Measurements from ENCODE around the gene TRPM1.
"Not testable (repeated sequence)": the region's sequence is repeated elsewhere in the genome, so short reads cannot be mapped to it uniquely, and the experiment has no call there.

TRPM1 gene

GRCh38 chr15:31125061-31125460 lies 23.5 kb upstream of the TRPM1 start:
- DNase-seq (ENCODE audit: low read depth in 2 of 2) = no peak

- DNase-seq (ENCODE audit: low read depth in 2 of 2) = no peak
Observed at GRCh38 chr15:31116423-31117030, 15.0 kb upstream of the TRPM1 start.

DNA sequence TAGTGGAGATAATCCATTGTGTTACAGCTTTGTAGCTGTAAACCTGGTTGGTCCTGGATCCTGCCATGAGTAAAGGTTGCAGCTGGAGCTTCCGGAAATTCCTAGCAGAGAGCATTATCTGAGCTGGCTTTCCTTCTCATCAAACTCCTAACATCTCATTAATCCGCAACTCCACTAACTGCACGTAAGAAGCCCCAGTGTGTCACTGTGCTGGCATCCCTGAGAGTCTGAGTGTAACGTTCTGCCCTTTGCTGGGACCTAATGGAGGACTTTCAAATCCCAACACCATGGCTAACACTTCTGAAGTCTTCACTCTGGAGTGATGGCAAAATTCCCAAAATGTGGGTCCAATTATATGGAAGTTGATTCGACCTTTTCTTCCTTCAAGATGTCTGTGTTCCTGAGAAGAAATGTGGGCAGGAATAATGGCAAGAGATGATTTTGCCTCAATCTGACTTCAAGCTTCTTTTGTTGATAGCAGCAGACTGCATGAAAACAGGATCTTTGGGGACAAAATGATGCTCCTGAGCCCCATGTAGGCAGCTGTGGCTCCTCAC lies 9.6 kb upstream of the TRPM1 start:
- DNase-seq (ENCODE audit: low read depth in 2 of 2) = no peak

GRCh38 chr15:31108836-31109235 lies 7.3 kb upstream of the TRPM1 start:
- DNase-seq (ENCODE audit: low read depth in 2 of 2) = no peak

DNA sequence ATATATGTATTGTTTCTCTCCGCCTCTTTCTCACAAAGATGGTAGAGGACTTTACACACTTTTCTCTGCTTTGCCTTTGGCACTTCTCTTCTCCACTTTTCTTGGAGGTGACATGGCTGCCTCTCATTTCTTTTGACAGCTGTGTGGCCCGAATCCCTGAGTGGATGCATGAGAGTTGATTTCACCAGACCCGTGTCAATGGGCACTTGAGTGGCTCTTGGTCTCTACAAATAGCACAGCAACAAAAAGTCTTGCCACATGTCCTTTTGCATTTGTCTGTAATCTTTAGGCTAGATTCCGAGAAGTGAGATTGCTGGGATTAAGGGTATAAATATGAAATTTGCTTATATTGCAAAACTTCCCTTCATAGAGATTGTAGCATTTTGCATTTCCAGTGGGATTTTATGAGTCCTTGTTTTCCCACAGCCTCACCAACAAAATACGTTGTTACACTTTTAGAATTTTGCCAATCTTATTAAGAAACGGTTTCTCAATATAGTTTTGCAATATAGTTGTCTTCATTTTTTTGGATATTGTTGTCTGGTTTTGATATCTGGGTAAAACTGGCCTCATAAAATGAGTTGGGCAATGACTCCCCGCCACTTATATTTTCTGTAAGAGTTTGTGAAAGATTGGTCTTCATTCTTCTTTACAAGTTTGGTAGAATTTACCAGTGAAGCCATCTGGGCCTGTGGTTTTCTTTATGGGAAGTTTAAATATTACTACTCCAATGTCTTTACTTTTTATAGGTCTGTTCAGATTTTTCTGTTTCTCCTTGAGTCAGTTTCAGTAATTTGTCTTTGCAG lies 5.2 kb upstream of the TRPM1 start:
- DNase-seq (ENCODE audit: low read depth in 2 of 2) = no peak

- no peak for DNase-seq (ENCODE audit: low read depth in 2 of 2)
Observed at GRCh38 chr15:31104003-31104402, 2.5 kb upstream of the TRPM1 start.

DNA sequence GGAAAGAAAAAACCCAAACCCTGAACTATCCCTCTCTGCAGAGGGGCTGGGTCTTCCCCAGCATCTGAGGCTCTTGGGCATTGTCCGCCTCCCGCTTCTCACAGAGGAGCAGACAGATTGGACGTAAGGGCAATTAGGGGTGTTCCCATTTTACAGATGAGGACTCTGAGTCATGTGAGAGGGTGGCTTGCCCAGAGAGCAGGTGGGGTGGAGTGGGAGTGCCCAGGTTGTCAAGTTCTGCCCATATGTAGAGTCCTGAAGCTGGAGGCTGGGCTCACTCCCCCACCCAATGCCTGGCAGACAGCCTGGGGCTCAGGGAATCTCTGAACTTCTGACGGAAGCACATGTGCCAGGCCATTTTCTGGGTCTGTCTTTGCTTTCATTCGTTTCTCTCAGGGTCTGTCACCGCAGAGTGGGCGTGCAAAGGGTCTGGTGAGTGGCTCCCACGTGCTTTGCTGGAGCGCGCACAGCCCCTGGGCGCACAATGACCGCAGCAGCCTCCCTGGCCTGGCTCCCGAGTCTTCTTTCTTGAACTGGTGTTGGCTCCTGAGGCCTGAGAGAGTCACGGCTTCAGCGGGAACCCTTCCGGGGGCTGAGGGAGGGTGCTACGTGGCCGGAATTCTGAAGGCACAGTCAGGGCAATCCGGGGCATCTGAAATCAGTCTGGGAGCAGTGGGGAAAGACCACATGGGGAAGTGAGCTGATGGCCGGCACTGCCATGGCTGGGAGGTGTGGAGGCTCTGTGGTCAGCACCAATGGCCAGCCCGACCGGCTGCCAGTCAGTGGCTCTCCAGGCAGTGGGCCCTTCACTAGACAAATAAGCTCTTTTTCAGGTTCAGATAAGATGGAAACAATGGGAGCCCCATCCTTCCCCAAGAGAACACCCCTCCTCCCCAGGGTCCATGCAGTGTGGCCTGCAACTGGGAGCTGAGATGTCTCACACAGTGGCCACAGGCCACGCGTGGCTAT lies 1.1 kb upstream of the TRPM1 start:
- no peak for DNase-seq (ENCODE audit: low read depth in 2 of 2)

DNA sequence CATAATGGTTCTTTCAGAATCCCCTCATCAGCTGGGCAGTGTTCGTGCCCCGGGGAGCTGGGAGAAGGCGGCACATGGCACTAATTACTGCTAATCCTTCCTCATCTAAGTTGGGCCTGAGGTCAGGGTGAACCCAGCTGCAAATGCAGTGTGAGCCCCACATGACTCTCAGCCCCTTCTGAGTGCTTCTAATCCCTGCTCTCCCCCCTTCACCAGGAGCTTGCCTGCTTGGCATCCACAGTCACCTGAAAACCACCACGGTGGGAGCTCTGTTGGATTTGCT lies 455 bp upstream of the TRPM1 start:
- DNase-seq (ENCODE audit: low read depth in 2 of 2) = no peak

GRCh38 chr15:31100738-31101137 lies 787 bp downstream of the TRPM1 start:
- DNase-seq (ENCODE audit: low read depth in 2 of 2) = no peak

DNA sequence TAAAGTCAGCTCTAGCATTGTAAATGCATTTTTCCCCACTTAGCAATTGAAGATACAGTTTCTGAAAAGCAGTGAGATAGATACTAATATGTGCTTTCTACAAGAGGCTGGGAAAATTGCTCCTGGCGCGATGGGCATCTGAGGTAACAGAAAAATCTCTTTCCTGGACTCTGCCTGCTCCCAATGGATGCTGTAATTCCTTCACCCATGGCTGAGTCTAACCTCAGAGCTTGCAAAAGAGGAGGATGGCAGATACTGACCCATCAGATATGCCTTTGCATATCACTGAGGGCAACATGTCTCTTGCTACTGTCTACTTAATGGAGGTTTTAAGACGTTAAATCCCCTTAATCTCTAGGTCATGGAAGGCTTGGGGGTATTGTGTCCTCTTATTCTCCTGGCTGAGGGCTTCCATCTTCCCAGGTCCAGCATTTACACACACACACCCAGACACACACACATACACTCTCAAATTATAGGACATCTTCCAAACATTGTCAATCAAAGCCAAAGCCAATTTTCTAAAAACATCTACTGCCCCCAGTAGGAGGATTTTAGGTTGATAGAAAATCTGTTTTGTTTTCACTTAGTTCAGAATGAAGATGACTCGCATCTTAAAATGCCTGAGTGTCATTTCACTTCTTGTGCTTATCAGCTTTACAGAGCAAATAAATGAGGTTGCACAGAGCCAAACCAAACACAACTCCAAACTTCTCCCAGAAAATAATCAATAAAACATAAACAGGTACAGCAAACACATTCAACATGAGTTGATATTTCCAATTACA lies 2.4 kb downstream of the TRPM1 start:
- DNase-seq (ENCODE audit: low read depth in 2 of 2) = no peak

GRCh38 chr15:31098491-31098917 lies 3.0 kb downstream of the TRPM1 start:
- no peak for DNase-seq (ENCODE audit: low read depth in 2 of 2)

- DNase-seq (ENCODE audit: low read depth in 2 of 2) = no peak
Observed at GRCh38 chr15:31096563-31096962, 5.0 kb downstream of the TRPM1 start.

- DNase-seq (ENCODE audit: low read depth in 2 of 2) = no peak
Observed at GRCh38 chr15:31091481-31091880, 10.0 kb downstream of the TRPM1 start.

- DNase-seq (ENCODE audit: low read depth in 2 of 2) = no peak
Observed at GRCh38 chr15:31090766-31091165, 10.8 kb downstream of the TRPM1 start.

DNA sequence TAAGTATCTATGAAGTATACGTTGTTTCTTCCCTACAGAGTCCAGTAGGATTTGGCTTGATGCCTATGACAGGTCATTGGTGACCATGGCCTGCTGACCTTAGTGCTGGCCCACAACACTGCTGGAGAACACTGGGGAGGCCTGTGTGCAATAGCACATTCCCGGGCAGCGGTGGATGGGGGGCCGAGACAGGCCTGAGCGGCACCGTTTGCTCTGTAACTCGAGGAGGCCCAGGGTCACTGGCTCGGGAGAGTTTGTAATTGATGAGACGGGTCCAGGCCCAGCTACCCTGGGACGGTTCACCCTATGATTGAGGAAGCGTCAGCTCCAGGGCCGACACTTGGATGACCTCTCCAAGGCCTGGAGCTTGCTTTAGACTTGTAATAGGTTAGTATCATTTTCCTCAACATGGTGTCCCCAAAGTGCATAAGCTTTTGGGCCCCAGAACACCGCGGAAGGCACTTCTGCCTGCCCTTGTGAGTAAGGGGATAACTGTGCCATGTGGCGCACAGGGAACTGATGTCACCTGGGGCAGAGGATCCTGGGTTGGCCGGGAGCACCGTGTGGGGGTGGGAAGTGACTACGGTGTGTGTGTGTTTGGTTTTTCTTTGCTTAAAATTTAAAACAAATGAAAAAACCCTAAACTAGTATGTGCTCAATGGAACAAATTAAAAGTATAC lies 12.0 kb downstream of the TRPM1 start:
- no peak for DNase-seq (ENCODE audit: low read depth in 2 of 2)

GRCh38 chr15:31088672-31089367 lies 12.7 kb downstream of the TRPM1 start:
- DNase-seq (ENCODE audit: low read depth in 2 of 2) = no peak

GRCh38 chr15:31088041-31088440 lies 13.5 kb downstream of the TRPM1 start:
- DNase-seq (ENCODE audit: low read depth in 2 of 2) = not testable (repeated sequence)

GRCh38 chr15:31086344-31086743 lies 15.2 kb downstream of the TRPM1 start:
- no peak for DNase-seq (ENCODE audit: low read depth in 2 of 2)

DNA sequence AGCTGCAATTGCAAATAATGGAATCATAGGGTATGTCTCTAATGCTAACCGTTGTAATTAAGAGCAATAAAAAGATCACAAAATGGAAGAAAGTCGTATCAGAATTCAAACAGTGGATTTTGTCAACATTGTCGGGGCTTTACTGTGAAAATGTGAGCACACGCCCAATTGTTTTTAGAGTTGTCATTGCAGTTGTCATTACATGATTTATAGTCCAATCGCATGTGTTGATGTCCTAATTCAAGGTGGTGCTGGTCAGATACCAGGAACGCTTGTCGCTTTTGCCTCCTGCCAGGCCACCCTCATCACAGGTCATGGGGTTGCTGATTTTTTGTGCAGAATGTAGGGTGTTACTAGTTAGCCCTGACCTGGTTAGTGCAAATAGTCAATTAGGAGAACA lies 16.2 kb downstream of the TRPM1 start:
- no peak for DNase-seq (ENCODE audit: low read depth in 2 of 2)

- DNase-seq (ENCODE audit: low read depth in 2 of 2) = no peak
Observed at GRCh38 chr15:31084176-31084575, 17.3 kb downstream of the TRPM1 start.

All from stimulated activated CD8-positive, alpha-beta memory T cell treated with anti-CD3 and anti-CD28 coated beads, Interleukin-2, amount 100 ng/mL, for 1 hour (primary cell).